BJ (cell line): ENCODE results near the gene OLAH. TPM values are rescaled to one million over a fixed set of nuclear protein-coding genes. Genes with fewer than 3 reads are reported as not detected.

Experiments
- CTCF ChIA-PET: fragments of 350-600 bp; formaldehyde crosslinking; extraction: SDS; loops from one replicate; lab custom pipeline; 2021; ENCODE audit warnings: antibody characterized with exemption, inconsistent platforms; lab: Yijun Ruan, JAX
- POLR2A ChIA-PET: fragments of 300-600 bp; sonication (Branson Sonifier 250); formaldehyde crosslinking; extraction: SDS; loops from one replicate; lab custom pipeline; 2021; ENCODE audit warnings: antibody characterized with exemption; lab: Charles Lee
- DNase-seq: peaks from one replicate; pipeline ENCODE4 v3.0.0-alpha.2; 2011; ENCODE audit warnings: low read depth
- H3K27me3 ChIP-seq: 2 replicates; pipeline ENCODE4 v1.6.0; 2011; ENCODE audit warnings: low read length; ENCODE audit not compliant: control insufficient read depth, insufficient read depth
- H3K36me3 ChIP-seq: 2 replicates; pipeline ENCODE4 v1.5.1; 2011; ENCODE audit warnings: low read length; ENCODE audit not compliant: control insufficient read depth, insufficient read depth
- H3K4me3 ChIP-seq: 2 replicates; pipeline ENCODE4 v1.5.1; 2011; ENCODE audit warnings: low read depth, mild to moderate bottlenecking, control low read depth, low read length
- CTCF ChIP-seq: IDR thresholded peaks from 2 replicates; pipeline ENCODE4 v1.5.1; 2011; ENCODE audit warnings: low read depth, mild to moderate bottlenecking, control low read depth, inconsistent platforms, low read length, moderate library complexity; ENCODE audit not compliant: insufficient read depth
- polyA plus RNA-seq: library from polyadenylated mRNA; depleted of rRNA; stranded (reverse); fragments of >200 nt; gene quantifications from 2 replicates; pipeline ENCODE4 v1.2.3, GENCODE V29; 2011

The OLAH gene
- polyA plus RNA-seq, 1 experiment = 0.29 TPM

GRCh38 chr10:15046626-15047025, 2.9 kb downstream of the OLAH start:
- TF ChIP-seq CTCF = no peak
- peak; percentile 61 for DNase-seq
- ChIA-PET POLR2A (no interaction called here), CTCF (no interaction called here)
- Histone ChIP-seq H3K4me3 (no peak overlapping the region), H3K36me3 (no peaks in the 10 kb centered on the region), H3K27me3 (no peaks in the 10 kb centered on the region)

- CTCF ChIA-PET = no interaction called here
- POLR2A ChIA-PET = no interaction called here
Measured at GRCh38 chr10:15049533-15049932, 5.8 kb downstream of the OLAH start.

DNA sequence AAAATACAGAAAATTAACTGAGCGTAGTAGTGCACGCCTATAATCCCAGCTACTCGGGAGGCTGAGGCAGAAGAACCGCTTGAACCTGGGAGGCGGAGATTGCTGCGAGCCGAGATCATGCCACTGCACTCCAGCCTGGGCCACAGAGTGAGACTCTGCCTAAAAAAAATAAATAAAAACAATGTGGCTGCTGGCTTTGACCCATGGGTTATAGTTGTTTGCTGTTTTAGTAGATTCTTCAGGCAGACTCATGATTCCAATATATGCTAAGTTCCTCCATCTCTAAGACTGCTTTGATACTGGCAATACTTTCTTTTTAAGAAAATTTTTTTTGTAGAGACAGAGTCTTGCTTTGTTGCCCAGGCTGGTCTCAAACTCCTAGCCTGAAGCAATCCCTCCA, 8.4 kb downstream of the OLAH start:
- Histone ChIP-seq H3K36me3 (no peaks in the 10 kb centered on the region), H3K27me3 (no peaks in the 10 kb centered on the region), H3K4me3 (no peak overlapping the region)
- CTCF ChIA-PET = no interaction called here
- POLR2A ChIA-PET = no interaction called here
- no peak for DNase-seq
- no peak for TF ChIP-seq CTCF

More at GRCh38 chr10:15049533-15049932, 5.8 kb downstream of the OLAH start:
- no peak for DNase-seq
- H3K27me3 ChIP-seq = no peaks in the 10 kb centered on the region
- no peak overlapping the region for H3K4me3 ChIP-seq
- H3K36me3 ChIP-seq = no peaks in the 10 kb centered on the region
- TF ChIP-seq CTCF = no peak

GRCh38 chr10:15053061-15053460, 9.3 kb downstream of the OLAH start:
- Histone ChIP-seq H3K27me3 (peaks cover 2% of the 10 kb centered on the region), H3K36me3 (no peaks in the 10 kb centered on the region), H3K4me3 (no peak overlapping the region)
- POLR2A ChIA-PET = no interaction called here
- TF ChIP-seq CTCF = no peak
- CTCF ChIA-PET = interaction anchor here (0.5 kb wide), 1 partner anchor 1129 kb away, joined by 3 read pairs; no protein-coding TSS in a partner anchor
- no peak for DNase-seq

DNA sequence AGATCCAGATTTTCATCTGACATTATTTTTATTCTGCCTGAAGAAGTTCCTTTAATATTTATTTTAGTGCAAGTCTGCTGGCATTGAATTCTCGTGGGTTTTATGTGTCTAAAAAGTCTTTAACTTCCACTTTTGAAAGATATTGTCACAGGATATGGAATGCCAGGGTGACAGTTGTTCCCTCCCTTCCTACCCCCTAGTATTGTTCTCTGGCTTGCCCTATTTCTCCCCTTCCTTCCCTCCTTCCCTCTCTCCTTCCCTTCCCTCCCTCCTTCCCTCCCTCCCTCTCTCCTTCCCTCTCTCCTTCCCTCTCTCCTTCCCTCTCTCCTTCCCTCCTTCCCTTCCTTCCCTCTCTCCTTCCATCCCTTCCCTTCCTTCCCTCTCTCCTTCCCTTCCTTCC, 14.9 kb downstream of the OLAH start:
- peaks cover 2% of the 10 kb centered on the region for H3K27me3 ChIP-seq
- no peak for TF ChIP-seq CTCF
- H3K4me3 ChIP-seq = no peak overlapping the region
- H3K36me3 ChIP-seq = no peaks in the 10 kb centered on the region
- no peak for DNase-seq
- CTCF ChIA-PET = no interaction called here
- POLR2A ChIA-PET = no interaction called here
